Activated T-cell treated with anti-CD3 and anti-CD28 coated beads, Interleukin-2, amount 50 U/mL, for 1 hour (primary cell): Measurements from ENCODE around the gene SLC18A3.

Experiments
- DNase-seq: peaks from one replicate; pipeline ENCODE4 v3.0.0-alpha.2; 2020

Gene SLC18A3

DNA sequence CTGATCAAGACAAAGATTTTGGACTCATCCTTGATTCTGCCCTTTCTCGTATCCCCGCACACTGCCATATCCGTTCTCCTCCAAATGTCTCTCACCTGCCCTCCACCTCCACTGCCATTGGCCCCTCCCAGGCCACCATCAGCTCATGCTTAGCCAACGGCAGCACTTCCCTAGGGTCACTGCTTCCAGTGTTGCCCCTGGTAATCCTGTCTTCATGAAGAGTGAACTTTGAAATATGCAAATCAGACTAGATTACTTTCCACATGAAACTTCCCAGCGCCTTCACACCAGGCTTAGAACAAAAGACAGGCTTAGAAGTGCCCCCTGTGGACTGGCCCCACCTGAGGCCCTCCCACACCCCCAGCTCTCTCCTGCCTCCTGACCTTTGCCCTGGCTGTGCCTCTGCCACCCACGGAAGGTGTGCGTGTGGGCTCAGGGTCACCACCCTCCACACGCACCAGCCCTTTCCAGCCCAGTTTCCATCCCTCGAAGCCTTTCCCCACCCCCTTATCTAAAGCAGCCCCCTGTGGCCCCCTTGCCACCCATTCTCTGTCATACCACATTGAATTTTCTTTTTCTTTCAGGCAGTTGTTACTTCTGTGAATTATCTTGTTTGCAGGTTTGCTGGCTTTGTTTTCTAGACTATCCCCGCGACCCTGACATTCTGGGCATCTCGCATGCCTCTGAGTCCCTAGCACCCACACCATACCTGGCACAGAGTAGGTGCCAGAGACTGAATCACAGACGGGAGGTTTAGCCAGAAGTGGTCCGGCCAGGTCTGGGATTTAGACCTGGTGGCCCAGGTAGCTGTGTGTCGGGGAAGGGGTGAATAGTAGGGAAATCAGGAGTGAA lies 42.5 kb downstream of the SLC18A3 start:
- no peak for DNase-seq

DNA sequence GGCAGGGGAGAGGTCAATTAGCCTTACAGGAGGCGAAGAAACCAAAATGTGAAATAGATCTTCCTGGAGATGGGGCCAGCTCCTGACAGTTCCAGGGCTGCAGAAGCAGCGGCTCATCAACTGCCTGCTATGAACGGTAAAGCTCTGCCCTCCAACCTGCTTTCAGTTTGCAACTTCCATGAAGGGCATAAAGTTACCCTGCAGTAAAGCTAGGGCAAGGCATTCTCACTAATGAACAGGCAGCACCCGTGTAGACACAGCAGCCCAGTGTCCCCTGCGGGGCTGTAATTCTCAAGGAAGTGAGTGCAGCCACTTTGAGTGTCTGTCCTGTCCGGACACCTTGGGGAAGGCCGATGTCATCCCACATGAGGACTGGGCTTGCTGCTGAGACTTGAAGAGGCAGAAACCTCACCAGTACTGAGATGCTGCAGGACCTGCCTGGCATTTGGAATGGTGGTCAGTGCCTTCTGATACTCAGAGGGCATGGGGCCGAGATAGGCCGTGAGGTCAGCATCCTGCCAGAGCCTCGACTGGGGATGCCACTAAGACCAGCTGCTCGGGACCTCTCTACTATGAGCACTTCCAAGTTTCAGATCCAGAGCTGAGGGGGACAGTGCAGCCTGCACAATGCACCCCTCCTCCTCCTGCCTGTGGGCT lies 43.3 kb downstream of the SLC18A3 start:
- DNase-seq, result no peak

DNA sequence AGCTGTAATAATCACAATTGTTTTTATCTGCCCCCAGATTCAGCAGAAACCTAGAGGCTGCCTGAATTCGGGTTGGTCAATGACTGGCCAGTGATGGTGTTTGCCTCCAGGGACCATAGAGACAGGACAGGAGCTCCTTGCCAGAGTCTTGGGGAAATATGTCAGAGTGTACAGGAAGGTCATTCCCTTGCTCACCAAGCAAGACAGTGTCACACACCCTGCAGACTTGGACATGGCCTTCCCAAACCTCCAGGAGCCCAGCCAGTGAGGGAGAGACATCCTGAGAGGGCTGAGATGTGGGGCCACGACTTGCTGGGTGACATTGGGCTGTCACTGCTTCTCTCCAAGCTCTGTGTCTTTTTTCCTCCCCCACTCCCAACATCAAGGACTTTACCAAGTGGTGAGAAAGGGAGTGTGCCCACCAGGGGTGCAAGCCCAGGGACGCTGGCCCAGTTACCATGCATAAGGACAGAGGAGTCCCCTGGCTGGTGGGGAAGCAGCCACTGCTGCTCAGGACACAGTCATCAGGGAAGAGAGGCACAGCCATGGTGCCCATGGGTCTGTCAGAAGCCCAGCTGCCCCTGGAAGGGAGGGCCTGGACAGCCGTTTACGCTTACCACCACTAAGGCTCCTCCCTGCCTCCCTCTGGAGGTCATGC lies 44.1 kb downstream of the SLC18A3 start:
- no peak for DNase-seq

DNA sequence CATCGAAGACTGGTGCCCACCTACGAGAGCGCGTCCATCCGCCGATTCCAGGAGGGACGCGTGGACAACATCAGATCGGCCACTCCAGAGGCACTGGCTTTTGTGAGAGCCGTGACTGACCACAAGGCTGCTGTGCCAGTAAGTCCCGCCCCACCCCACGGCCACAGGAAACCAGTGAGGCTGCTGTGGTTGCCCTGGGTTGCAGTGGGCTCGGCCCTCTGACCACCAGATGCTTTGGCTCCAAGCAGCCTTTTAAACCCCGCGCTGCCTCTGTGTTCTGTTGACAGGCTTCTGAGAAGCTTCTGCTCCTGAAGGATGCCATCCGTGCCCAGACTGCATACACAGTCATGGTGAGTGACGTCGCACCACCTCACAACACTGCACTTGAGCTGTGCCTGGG lies 45.0 kb downstream of the SLC18A3 start:
- no peak for DNase-seq

DNA sequence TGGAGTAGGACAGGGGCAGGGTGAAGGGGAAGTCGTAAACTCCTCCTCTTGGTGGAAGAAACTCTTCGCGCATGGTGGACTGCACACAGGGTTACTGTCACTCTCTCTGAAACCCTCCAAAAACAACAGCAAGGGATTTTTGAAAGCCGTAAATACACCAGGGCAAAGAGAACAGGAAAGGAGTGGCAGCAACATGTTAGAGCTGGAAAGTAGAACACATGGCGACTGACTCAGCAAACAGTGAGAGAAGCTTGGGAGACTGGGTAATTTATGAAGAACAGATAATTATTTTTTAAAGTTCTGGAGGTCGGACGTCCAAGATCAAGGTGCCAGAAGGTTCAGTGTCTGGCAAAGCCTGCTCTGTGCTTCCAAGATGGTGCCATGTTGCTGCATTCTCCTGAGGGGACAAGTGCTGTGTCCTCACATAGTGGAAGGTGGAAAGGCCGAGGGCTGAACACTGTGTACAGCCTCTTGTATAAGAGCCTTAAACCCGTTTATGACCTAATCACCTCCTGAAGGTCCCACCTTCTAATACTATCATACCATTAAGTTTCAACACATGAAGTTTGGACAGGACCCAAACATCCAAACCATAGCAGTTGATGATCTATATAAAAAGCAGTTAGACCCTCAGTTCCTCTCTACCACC lies 46.9 kb downstream of the SLC18A3 start:
- DNase-seq, result no peak

DNA sequence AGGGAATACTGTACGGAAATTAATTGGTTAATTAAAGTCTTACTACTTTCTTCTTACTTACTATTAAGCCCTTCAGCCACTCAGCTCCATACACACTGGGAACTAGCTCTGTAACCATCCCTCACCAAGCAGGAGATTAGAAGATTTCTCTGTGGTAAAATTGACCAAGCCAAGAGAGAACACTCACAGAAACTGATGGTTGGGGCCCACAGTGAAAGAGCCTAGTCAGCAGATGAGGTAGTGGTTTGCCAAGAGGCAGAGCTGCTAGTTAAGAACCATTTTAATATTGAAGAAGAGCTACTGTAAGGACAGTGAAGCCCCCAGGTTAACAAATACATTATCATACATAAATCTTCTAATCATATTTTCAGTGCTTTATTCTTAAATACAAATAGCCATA lies 47.5 kb downstream of the SLC18A3 start:
- DNase-seq, result no peak

DNA sequence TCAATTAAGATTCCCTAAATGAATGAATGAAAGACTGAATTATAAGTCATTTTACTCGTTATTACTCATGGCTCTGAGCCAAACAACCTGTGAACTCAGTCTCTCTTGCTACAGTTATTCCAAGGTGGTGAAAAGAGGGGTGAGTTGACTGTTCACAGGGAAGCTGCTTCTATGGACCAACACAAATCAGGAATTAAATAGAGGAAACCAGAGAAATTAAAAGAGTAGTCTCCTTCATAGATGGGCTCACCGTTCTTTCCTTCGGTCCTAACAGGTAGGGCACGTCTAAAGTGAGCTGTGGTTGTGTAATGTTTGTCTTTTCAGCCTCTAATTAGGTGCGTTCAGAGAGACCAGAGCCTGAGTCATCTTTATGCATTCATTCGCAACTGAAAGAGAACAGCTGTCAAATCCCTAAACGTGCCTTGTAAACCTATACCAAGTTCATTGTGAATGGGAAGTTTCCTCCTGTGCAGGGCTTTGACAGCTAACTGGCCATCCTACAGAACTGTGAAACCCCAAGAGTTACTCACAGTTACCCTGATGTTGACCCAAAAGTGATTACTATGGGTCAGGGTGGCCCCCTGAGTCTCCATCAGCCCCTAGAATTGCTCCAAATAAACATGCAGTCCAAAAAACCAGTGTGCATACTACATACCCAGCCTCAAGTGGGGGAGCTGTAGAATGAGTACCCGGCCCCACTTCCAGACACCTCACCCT lies 51.2 kb downstream of the SLC18A3 start:
- DNase-seq, result no peak
